Neural cell (in vitro differentiated cells): ENCODE measurements around the gene ROBO1. TPM values are rescaled to one million over a fixed set of nuclear protein-coding genes. Genes with fewer than 3 reads are reported as not detected.

Experiments used
- H2AFZ ChIP-seq: fragments of 200-600, 300-800 bp; sonication (generic), shearing (Covaris generic); 2 replicates; pipeline ENCODE4 v1.6.0; 2014; ENCODE audit warnings: low read depth, mild to moderate bottlenecking, antibody characterized with exemption, low read length, moderate library complexity
- H3F3A ChIP-seq: fragments of 200-600 bp; shearing (Covaris generic); 2 replicates; pipeline ENCODE4 v1.6.1; 2016; ENCODE audit warnings: mild to moderate bottlenecking, moderate library complexity, mixed read lengths, antibody characterized with exemption, low read length; ENCODE audit not compliant: insufficient read depth, poor library complexity, severe bottlenecking
- H3K27ac ChIP-seq: fragments of 200-600, 300-800 bp; sonication (generic), shearing (Covaris generic); 2 replicates; pipeline ENCODE4 v1.5.1; 2014; ENCODE audit warnings: mild to moderate bottlenecking, low read length, moderate library complexity
- H3K27me3 ChIP-seq: fragments of 300-800, 200-600 bp; sonication (generic), shearing (Covaris generic); 2 replicates; pipeline ENCODE4 v1.6.0; 2014; ENCODE audit warnings: mild to moderate bottlenecking, low read depth, low read length, moderate library complexity; ENCODE audit not compliant: insufficient read depth
- H3K36me3 ChIP-seq: fragments of 300-800, 200-600 bp; sonication (generic), shearing (Covaris generic); 2 replicates; pipeline ENCODE4 v1.5.1; 2014; ENCODE audit warnings: mild to moderate bottlenecking, antibody characterized with exemption, low read length, moderate library complexity; ENCODE audit not compliant: insufficient read depth
- H3K4me2 ChIP-seq: fragments of 300-800, 200-600 bp; sonication (generic), shearing (Covaris generic); 2 replicates; pipeline ENCODE4 v1.6.0; 2014; ENCODE audit warnings: mild to moderate bottlenecking, low read length
- H3K4me3 ChIP-seq: fragments of 300-800, 200-600 bp; sonication (generic), shearing (Covaris generic); 2 replicates; pipeline ENCODE4 v1.5.1; 2014; ENCODE audit warnings: mild to moderate bottlenecking, low read length, moderate library complexity
- H3K79me2 ChIP-seq: fragments of 200-600 bp; shearing (Covaris generic); replicated peaks from 2 replicates; pipeline ENCODE4 v1.6.0; 2014; ENCODE audit warnings: mild to moderate bottlenecking, low read length, moderate library complexity; ENCODE audit not compliant: insufficient read depth
- H3K9ac ChIP-seq: fragments of 300-800, 200-600 bp; sonication (generic), shearing (Covaris generic); 2 replicates; pipeline ENCODE4 v1.6.1; 2016; ENCODE audit warnings: mild to moderate bottlenecking, low read length, mixed read lengths
- H3K9me2 ChIP-seq: fragments of 200-600 bp; shearing (Covaris generic); 2 replicates; pipeline ENCODE4 v1.6.1; 2016; ENCODE audit warnings: mild to moderate bottlenecking, low read length, mixed read lengths; ENCODE audit not compliant: insufficient read depth
- H3K9me3 ChIP-seq: fragments of 200-600, 300-800 bp; sonication (generic), shearing (Covaris generic); 2 replicates; pipeline ENCODE4 v1.6.1; 2016; ENCODE audit warnings: mild to moderate bottlenecking, mixed run types, low read length, moderate library complexity, mixed read lengths
- H4K20me1 ChIP-seq: fragments of 200-600 bp; shearing (Covaris generic); 2 replicates; pipeline ENCODE4 v1.6.1; 2016; ENCODE audit warnings: mild to moderate bottlenecking, mixed run types; ENCODE audit not compliant: insufficient read depth
- CTCF ChIP-seq: fragments of 450-650 bp; IDR thresholded peaks from 2 replicates; pipeline ENCODE4 v1.5.1; 2014; ENCODE audit warnings: antibody characterized with exemption, mild to moderate bottlenecking, moderate library complexity; ENCODE audit not compliant: poor library complexity, severe bottlenecking
- EP300 ChIP-seq: fragments of 450-650 bp; conservative IDR thresholded peaks from 2 replicates; pipeline ENCODE4 v1.6.1; 2014; ENCODE audit warnings: antibody characterized with exemption, mild to moderate bottlenecking, moderate library complexity; ENCODE audit not compliant: poor library complexity, severe bottlenecking
- EZH2 ChIP-seq: fragments of 200-600, 300-800 bp; shearing (Covaris generic), sonication (generic); IDR thresholded peaks from 2 replicates; pipeline ENCODE4 v1.6.1; 2014; ENCODE audit warnings: antibody characterized with exemption, low read length, borderline replicate concordance, mild to moderate bottlenecking; ENCODE audit not compliant: insufficient read depth, poor library complexity, severe bottlenecking
- MXI1 ChIP-seq: fragments of 450-650 bp; conservative IDR thresholded peaks from 2 replicates; pipeline ENCODE4 v1.6.1; 2014; ENCODE audit warnings: antibody characterized with exemption, mild to moderate bottlenecking; ENCODE audit not compliant: poor library complexity, severe bottlenecking
- POLR2AphosphoS5 ChIP-seq: IDR thresholded peaks from 2 replicates; pipeline ENCODE4 v1.6.1; 2012
- RAD21 ChIP-seq: fragments of 450-650 bp; conservative IDR thresholded peaks from 2 replicates; pipeline ENCODE4 v1.6.1; 2014; ENCODE audit warnings: antibody characterized with exemption, mild to moderate bottlenecking, moderate library complexity
- REST ChIP-seq: IDR thresholded peaks from 2 replicates; pipeline ENCODE4 v1.6.1; 2012; ENCODE audit warnings: borderline replicate concordance
- SMC3 ChIP-seq: fragments of 450-650 bp; conservative IDR thresholded peaks from 2 replicates; pipeline ENCODE4 v1.6.1; 2014; ENCODE audit warnings: antibody characterized with exemption, mild to moderate bottlenecking, moderate library complexity; ENCODE audit not compliant: poor library complexity
- TAF1 ChIP-seq: IDR thresholded peaks from 2 replicates; pipeline ENCODE4 v1.6.1; 2012; ENCODE audit warnings: low read depth
- polyA plus RNA-seq: library from polyadenylated mRNA; depleted of rRNA; stranded (reverse); fragments of >200 nt; gene quantifications from 2 replicates; pipeline ENCODE4 v1.2.3, GENCODE V29; 2014

ROBO1 gene
- polyA plus RNA-seq, 1 donor from 2014 or later: 183 TPM

GRCh38 chr3:78605178-78605577, 1162.6 kb downstream of the ROBO1 start:
- Histone ChIP-seq H3K27me3 (no peaks in the 10 kb centered on the region), H3K27ac (no peak overlapping the region), H3K9me3 (no peaks in the 10 kb centered on the region), H3K9me2 (no peaks in the 10 kb centered on the region), H3F3A (no peaks in the 10 kb centered on the region), H4K20me1 (no peaks in the 10 kb centered on the region), H3K4me2 (no peak overlapping the region), H3K4me3 (no peak overlapping the region), H3K9ac (no peak overlapping the region), H2AFZ (no peak overlapping the region), H3K79me2 (no peaks in the 10 kb centered on the region), H3K36me3 (peaks cover 12% of the 10 kb centered on the region)
- TF ChIP-seq EZH2 (no peak), TAF1 (no peak), POLR2AphosphoS5 (no peak), SMC3 (no peak), RAD21 (no peak), REST (no peak), EP300 (no peak), MXI1 (no peak), CTCF (no peak)

- Histone ChIP-seq H3K9me2 (no peaks in the 10 kb centered on the region), H3K36me3 (peaks cover 12% of the 10 kb centered on the region), H3K4me2 (no peak overlapping the region), H3K4me3 (no peak overlapping the region), H4K20me1 (no peaks in the 10 kb centered on the region), H2AFZ (no peak overlapping the region), H3K27ac (no peak overlapping the region), H3F3A (no peaks in the 10 kb centered on the region), H3K27me3 (no peaks in the 10 kb centered on the region), H3K9me3 (no peaks in the 10 kb centered on the region), H3K79me2 (no peaks in the 10 kb centered on the region), H3K9ac (no peak overlapping the region)
- no peak for TF ChIP-seq EP300
These were observed 1163.5 kb downstream of the ROBO1 start for GRCh38 chr3:78604341-78604740.

- TF ChIP-seq CTCF: no peak
- TF ChIP-seq SMC3: no peak
- no peak for TF ChIP-seq POLR2AphosphoS5
- TF ChIP-seq RAD21: no peak
- no peak for TF ChIP-seq MXI1
- no peak overlapping the region for H3K4me3 ChIP-seq
- H3K9me2 ChIP-seq: no peaks in the 10 kb centered on the region
- H3K9me3 ChIP-seq: no peaks in the 10 kb centered on the region
- no peak overlapping the region for H3K4me2 ChIP-seq
- H3K36me3 ChIP-seq: peaks cover 10% of the 10 kb centered on the region
- H3K79me2 ChIP-seq: no peaks in the 10 kb centered on the region
- H2AFZ ChIP-seq: no peak overlapping the region
- H3F3A ChIP-seq: no peaks in the 10 kb centered on the region
- no peaks in the 10 kb centered on the region for H4K20me1 ChIP-seq
- H3K27me3 ChIP-seq: no peaks in the 10 kb centered on the region
- no peak overlapping the region for H3K27ac ChIP-seq
- H3K9ac ChIP-seq: no peak overlapping the region
These were observed 1166.5 kb downstream of the ROBO1 start for GRCh38 chr3:78601249-78601648.
